G401.6 (cell line): ENCODE data around the gene ERAS.
A peak's percentile ranks its signal among the peaks of the same experiment; 100 is the strongest.
"Not testable (repeated sequence)": the region's sequence is repeated elsewhere in the genome, so short reads cannot be mapped to it uniquely, and the experiment has no call there.

ENCODE experiments used
- FAIRE-seq: peaks from 2 replicates; lab custom pipeline; 2012; peaks lifted over from hg19 to GRCh38; lab: Jason Lieb, UNC

ERAS gene

DNA sequence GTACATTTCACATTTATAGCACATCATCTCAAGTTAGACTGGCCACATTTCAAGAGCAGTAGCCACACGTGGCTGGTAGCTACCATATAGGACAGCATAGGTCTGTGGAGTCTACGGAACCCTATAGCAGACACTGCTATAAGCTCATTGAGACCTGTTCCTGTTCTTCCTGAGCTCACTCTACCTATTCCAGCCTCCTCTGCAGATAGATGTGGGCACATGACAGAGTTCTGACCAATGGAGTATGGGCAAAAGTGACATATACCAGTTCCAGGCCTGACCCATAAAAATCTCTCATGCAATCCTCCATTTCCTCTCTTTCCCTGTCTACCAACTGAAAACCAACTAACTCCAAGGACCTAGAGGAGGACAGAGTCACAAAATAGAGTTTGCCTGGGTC is 28.0 kb upstream of the ERAS start:
- no peak for FAIRE-seq

GRCh38 chrX:48800574-48801279 is 25.6 kb upstream of the ERAS start:
- no peak for FAIRE-seq

GRCh38 chrX:48801280-48802088 is 24.8 kb upstream of the ERAS start, which contains the start of gene HDAC6:
Gene HDAC6, plus strand, starts transcription at chrX:48802067. Its CDS starts 626 bp downstream, at chrX:48802693.
- FAIRE-seq, result peak; percentile 97

GRCh38 chrX:48802089-48802904 is 24.0 kb upstream of the ERAS start:
- FAIRE-seq, result no peak

- no peak for FAIRE-seq
These were observed 23.5 kb upstream of the ERAS start for GRCh38 chrX:48802905-48803200.

GRCh38 chrX:48806081-48806480 is 20.2 kb upstream of the ERAS start:
- FAIRE-seq, result no peak

- FAIRE-seq, result no peak
These were observed 12.7 kb upstream of the ERAS start for GRCh38 chrX:48813644-48814043.

DNA sequence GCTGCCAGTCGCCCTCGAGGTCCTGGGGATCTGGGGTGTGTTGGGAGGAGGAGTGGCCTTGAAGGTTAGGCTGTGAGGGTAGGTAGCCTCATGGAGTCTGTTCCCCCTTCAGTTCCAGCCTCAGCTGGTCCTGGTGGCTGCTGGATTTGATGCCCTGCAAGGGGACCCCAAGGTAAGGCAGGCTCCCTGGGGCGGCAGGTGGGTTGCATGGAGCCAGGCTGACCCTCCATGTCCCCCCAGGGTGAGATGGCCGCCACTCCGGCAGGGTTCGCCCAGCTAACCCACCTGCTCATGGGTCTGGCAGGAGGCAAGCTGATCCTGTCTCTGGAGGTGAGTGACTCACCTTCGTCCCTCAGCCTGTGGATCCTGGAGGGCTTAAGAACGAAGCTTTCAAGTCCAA is 11.6 kb upstream of the ERAS start:
- FAIRE-seq, result no peak

DNA sequence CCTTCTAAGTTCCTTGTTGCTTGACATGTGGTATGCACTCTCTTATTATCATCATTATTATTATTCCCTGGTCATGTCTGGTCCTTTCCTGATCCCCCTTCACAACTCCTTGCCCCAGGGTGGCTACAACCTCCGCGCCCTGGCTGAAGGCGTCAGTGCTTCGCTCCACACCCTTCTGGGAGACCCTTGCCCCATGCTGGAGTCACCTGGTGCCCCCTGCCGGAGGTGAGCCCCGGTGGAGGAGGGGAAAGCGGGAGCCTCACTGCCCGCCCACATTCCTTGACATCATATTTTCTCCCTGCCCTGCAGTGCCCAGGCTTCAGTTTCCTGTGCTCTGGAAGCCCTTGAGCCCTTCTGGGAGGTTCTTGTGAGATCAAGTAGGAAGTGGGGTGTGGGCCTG is 11.0 kb upstream of the ERAS start:
- FAIRE-seq, result no peak

DNA sequence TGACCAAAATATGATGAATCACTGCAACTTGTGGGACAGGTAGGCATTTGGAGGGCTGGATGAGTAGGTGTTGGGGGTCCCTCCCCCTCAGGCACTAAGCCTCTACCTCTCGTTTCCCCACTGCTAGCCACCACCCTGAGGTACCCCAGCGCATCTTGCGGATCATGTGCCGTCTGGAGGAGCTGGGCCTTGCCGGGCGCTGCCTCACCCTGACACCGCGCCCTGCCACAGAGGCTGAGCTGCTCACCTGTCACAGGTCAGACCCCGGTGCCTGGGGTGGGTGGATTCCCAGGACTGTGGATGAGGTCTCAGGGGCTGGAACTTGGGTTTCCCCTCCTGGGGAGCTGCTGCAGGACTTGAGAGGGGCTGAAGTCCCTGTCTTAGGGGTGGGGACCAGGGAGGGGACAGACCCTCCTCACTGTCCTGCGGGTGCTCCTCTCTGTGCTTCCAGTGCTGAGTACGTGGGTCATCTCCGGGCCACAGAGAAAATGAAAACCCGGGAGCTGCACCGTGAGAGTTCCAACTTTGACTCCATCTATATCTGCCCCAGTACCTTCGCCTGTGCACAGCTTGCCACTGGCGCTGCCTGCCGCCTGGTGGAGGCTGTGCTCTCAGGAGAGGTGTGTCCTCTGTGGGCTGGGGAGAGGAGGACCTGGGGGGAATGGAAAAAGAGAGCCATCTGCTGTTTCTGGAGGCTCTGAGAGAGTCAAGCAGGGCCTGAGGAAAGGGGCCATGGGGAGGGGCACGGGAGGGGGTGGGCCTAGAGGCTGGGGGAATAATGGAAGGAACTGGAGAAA is 10.1 kb upstream of the ERAS start:
- FAIRE-seq, result no peak

DNA sequence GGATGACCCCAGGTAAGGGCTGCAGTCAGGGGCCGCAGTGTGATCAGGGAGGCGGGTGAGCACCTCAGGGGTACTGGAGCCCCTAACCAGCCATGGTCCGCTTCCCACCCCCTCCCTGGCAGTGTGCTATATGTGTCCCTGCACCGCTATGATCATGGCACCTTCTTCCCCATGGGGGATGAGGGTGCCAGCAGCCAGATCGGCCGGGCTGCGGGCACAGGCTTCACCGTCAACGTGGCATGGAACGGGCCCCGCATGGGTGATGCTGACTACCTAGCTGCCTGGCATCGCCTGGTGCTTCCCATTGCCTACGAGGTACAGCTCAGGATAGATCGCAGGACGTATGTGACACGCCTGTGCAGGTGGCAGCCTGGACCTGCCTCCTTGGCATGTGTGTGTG is 8.2 kb upstream of the ERAS start:
- FAIRE-seq, result no peak

DNA sequence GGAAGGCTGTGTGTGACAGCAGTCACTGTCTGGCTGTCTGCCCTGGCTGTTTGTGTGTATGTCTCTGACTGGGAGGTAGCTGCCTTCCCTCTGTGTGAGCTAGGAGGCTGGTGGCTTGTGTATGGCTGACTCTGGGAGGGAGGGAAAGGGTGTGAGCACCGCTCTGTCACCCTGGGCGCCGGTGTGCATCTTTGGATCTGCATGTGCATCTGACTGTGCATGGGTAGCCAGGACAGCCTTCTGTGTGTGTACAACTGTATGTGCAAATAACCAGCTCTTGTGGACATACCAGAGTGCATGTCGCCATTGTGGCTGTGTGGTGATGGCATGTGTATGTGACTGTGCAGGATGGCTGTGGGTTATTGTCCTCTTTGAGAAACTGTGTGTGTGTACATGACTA is 7.4 kb upstream of the ERAS start:
- no peak for FAIRE-seq

DNA sequence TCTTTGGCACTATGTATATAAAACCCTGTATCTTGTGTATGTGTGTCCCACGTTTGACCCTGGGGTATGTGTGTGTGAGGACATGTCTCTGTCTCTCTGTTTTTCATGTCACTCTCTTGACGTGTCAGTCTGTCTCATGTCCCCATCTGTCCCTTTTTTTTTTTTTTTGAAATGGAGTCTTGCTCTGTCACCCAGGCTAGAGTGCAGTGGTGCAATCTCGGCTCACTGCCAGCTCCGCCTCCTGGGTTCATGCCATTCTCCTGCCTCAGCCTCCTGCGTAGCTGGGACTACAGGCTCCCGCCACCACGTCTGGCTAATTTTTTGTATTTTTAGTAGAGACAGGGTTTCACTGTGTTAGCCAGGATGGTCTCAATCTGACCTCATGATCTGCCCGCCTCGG is 6.9 kb upstream of the ERAS start:
- not testable (repeated sequence) for FAIRE-seq

DNA sequence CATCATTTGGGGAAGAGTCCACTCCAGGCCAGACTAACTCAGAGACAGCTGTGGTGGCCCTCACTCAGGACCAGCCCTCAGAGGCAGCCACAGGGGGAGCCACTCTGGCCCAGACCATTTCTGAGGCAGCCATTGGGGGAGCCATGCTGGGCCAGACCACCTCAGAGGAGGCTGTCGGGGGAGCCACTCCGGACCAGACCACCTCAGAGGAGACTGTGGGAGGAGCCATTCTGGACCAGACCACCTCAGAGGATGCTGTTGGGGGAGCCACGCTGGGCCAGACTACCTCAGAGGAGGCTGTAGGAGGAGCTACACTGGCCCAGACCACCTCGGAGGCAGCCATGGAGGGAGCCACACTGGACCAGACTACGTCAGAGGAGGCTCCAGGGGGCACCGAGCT is 3.3 kb upstream of the ERAS start:
- no peak for FAIRE-seq

DNA sequence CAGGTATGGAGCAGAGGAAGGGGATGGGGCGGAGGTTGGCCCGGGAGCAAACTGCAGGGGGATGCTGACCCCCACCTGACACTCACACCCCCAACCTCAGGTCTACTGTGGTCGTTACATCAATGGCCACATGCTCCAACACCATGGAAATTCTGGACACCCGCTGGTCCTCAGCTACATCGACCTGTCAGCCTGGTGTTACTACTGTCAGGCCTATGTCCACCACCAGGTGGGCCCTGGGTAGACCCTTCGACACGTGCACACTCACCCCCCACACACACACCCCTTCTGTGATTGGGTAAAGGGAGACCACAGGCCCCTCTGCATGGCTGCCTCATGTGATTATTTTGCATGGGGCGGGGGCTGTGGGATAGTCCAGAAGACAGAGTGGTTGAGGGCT is 2.2 kb upstream of the ERAS start:
- FAIRE-seq, result no peak

GRCh38 chrX:48826876-48827653 is 752 bp downstream of the ERAS start:
- no peak for FAIRE-seq

GRCh38 chrX:48827654-48827968 is 1.3 kb downstream of the ERAS start:
- FAIRE-seq, result no peak

GRCh38 chrX:48829016-48829735 is 2.9 kb downstream of the ERAS start:
- FAIRE-seq, result no peak

- FAIRE-seq, result no peak
These were observed 5.0 kb downstream of the ERAS start for GRCh38 chrX:48831136-48831908.

DNA sequence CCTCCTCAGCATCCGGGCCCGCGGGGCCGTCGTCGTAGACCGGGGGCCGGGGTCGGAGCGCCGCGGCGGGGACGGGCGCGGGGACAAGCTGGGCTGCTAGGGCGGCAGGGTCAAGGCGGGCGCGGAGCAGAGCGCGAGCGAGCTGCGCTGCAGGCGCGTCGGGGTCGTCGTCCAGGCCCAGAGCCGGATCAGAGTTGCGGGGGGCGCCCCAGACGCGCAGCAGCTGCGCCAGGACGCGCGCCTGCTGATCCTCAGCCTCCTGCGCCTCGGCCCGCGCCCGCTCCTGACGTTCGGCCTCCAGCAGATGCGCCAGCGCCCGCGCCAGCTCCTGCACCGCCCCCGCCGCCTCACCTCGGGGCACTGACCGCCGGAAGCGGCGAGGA is 5.6 kb downstream of the ERAS start:
- FAIRE-seq, result no peak
